ENCODE results near the gene PKNOX1. TPM values are rescaled to one million over a fixed set of nuclear protein-coding genes. Genes with fewer than 3 reads are reported as not detected.

The PKNOX1 gene
- total and polyA plus RNA-seq, 2 experiments from 2014 or later: 8.1 to 10.5 TPM

DNA sequence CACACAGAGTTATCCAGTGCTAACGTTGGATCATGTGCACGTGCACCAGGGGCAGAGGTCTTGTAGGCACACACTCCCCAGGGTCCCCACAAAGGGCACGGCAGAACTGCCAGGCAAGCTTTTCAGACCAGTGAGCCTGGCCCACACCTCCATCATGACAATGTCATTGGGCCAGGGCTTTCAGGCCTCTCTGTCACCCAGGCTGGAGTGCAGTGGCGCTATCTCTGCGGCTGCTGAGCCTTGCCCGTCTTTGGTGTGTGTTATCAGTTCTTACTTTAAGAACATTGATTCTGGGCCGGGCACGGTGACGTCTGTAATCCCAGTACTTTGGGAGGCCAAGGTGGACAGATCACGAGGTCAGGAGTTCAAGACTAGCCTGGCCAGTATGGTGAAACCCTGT is 44.2 kb downstream of the PKNOX1 start:
- TF ChIP-seq, protein P1, sequence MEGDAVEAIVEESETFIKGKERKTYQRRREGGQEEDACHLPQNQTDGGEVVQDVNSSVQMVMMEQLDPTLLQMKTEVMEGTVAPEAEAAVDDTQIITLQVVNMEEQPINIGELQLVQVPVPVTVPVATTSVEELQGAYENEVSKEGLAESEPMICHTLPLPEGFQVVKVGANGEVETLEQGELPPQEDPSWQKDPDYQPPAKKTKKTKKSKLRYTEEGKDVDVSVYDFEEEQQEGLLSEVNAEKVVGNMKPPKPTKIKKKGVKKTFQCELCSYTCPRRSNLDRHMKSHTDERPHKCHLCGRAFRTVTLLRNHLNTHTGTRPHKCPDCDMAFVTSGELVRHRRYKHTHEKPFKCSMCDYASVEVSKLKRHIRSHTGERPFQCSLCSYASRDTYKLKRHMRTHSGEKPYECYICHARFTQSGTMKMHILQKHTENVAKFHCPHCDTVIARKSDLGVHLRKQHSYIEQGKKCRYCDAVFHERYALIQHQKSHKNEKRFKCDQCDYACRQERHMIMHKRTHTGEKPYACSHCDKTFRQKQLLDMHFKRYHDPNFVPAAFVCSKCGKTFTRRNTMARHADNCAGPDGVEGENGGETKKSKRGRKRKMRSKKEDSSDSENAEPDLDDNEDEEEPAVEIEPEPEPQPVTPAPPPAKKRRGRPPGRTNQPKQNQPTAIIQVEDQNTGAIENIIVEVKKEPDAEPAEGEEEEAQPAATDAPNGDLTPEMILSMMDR (IDR thresholded peaks at IDR 0.05; ENCODE audit: low read depth, low read length): no peak
- Histone ChIP-seq H3K27ac (no peak overlapping the region), H3K27me3 (no peaks in the 10 kb centered on the region), H3K4me3 (no peak overlapping the region), H3K4me1 (ENCODE audit: low read depth) (no peaks in the 10 kb centered on the region), H3K9me3 (ENCODE audit: low read depth) (no peaks in the 10 kb centered on the region), H3K36me3 (peaks cover 9% of the 10 kb centered on the region)
- no peak for DNase-seq (ENCODE audit: low read depth in 1 of 2, low spot score in 1 of 2)

- Histone ChIP-seq H3K4me3 (no peak overlapping the region), H3K36me3 (peaks cover 4% of the 10 kb centered on the region), H3K27me3 (no peaks in the 10 kb centered on the region), H3K4me1 (ENCODE audit: low read depth) (no peaks in the 10 kb centered on the region), H3K9me3 (ENCODE audit: low read depth) (no peaks in the 10 kb centered on the region), H3K27ac (no peak overlapping the region)
- TF ChIP-seq, protein P1 (IDR thresholded peaks at IDR 0.05; ENCODE audit: low read depth, low read length): no peak
- DNase-seq (ENCODE audit: low read depth in 1 of 2, low spot score in 1 of 2): no peak
Measured at GRCh38 chr21:43020177-43020576, 45.8 kb downstream of the PKNOX1 start.

DNA sequence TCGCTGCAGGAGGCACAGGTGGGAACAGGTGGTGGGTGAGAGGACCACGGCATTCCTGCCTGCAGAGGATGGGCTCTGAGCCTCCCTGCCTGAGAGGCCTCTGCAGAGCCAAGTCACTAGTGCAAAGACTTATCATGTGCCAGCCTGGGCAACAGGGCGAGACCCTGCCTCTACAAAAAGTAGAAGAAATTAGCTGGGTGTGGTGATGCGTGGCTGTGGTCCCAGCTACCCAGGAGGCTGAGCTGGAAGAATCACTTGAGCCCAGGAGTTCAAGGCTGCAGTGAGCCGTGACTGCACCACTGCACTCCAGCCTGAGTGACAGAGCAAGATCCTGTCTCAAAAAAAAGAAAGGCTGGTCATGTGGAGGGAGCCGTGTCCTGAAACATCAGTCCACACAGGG is 46.4 kb downstream of the PKNOX1 start:
- Histone ChIP-seq H3K27ac (no peak overlapping the region), H3K4me3 (no peak overlapping the region), H3K9me3 (ENCODE audit: low read depth) (no peaks in the 10 kb centered on the region), H3K36me3 (peaks cover 4% of the 10 kb centered on the region), H3K4me1 (ENCODE audit: low read depth) (no peaks in the 10 kb centered on the region), H3K27me3 (no peaks in the 10 kb centered on the region)
- TF ChIP-seq, protein P1 (IDR thresholded peaks at IDR 0.05; ENCODE audit: low read depth, low read length): no peak
- DNase-seq (ENCODE audit: low read depth in 1 of 2, low spot score in 1 of 2): no peak

- Histone ChIP-seq H3K4me3 (no peak overlapping the region), H3K4me1 (ENCODE audit: low read depth) (no peaks in the 10 kb centered on the region), H3K27ac (no peak overlapping the region), H3K9me3 (ENCODE audit: low read depth) (no peaks in the 10 kb centered on the region), H3K27me3 (no peaks in the 10 kb centered on the region), H3K36me3 (peaks cover 4% of the 10 kb centered on the region)
- no peak for DNase-seq (ENCODE audit: low read depth in 1 of 2, low spot score in 1 of 2)
- TF ChIP-seq, protein P1 (IDR thresholded peaks at IDR 0.05; ENCODE audit: low read depth, low read length): no peak
Measured at GRCh38 chr21:43021191-43021590, 46.8 kb downstream of the PKNOX1 start.

GRCh38 chr21:43021756-43022600 is 47.6 kb downstream of the PKNOX1 start:
- Histone ChIP-seq H3K9me3 (ENCODE audit: low read depth) (no peaks in the 10 kb centered on the region), H3K36me3 (peaks cover 3% of the 10 kb centered on the region), H3K27me3 (no peaks in the 10 kb centered on the region), H3K27ac (no peak overlapping the region), H3K4me1 (ENCODE audit: low read depth) (peaks cover 6% of the 10 kb centered on the region), H3K4me3 (no peak overlapping the region)
- no peak for DNase-seq (ENCODE audit: low read depth in 1 of 2, low spot score in 1 of 2)
- TF ChIP-seq, protein P1 (IDR thresholded peaks at IDR 0.05; ENCODE audit: low read depth, low read length): no peak
